Keratinocyte (primary cell): Measurements from ENCODE around the gene BIN2.

ENCODE experiments used
- EZH2 ChIP-seq: IDR thresholded peaks from one replicate; pipeline ENCODE4 v1.6.1; 2012; ENCODE audit warnings: inconsistent platforms, mild to moderate bottlenecking, low read length, moderate library complexity
- TF ChIP-seq, protein P1 (sequence below), 3 experiments: IDR thresholded peaks in 1 of 3; conservative IDR thresholded peaks in 1 of 3; optimal IDR thresholded peaks in 1 of 3; 2 replicates in 2 of 3; 3 replicates in 1 of 3; pipeline versions ENCODE3 to v1.5.1; 2011; ENCODE audit warnings: low read length in 3 of 3, mild to moderate bottlenecking in 3 of 3, moderate library complexity in 2 of 3, control low read depth in 1 of 3, inconsistent platforms in 1 of 3; ENCODE audit not compliant: insufficient read depth in 2 of 3; ENCODE audit errors: extremely low read depth in 1 of 3

DNA sequence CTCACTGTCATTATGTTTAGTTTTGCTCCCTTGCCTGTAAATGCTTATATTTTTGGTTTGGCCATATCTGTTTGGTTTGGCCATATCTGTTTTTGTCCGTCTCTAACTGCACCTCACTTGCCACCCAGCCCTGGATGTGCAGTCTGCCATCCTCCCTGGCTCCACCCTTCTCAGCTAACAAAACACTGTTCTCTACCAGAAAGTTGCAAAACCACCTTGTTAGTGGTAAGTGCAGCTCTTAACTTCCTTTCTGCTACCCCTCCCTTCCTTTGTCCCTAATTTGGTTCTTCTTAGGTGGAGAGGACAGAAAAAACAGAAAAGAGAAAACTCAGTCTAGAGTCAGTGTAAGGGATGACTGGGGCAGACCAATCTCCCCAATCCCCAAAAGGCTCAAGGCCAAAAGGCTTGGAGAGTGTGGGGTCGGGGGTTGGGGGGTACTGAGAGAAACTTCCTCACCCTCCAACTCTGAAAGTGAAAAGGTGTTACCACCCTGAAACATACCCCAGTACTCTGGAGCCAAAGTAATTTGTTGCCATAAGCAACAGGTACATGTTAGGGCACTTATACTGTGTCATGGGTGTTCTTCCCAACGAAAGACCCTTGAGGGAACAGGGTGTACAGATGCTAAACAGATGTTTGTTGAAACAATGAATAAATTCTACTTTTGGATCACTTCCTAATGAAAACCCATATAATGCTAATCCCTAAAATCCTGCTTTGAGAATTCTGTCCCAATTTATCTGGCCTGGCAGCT is 5.0 kb downstream of the BIN2 start:
- TF ChIP-seq, protein P1, sequence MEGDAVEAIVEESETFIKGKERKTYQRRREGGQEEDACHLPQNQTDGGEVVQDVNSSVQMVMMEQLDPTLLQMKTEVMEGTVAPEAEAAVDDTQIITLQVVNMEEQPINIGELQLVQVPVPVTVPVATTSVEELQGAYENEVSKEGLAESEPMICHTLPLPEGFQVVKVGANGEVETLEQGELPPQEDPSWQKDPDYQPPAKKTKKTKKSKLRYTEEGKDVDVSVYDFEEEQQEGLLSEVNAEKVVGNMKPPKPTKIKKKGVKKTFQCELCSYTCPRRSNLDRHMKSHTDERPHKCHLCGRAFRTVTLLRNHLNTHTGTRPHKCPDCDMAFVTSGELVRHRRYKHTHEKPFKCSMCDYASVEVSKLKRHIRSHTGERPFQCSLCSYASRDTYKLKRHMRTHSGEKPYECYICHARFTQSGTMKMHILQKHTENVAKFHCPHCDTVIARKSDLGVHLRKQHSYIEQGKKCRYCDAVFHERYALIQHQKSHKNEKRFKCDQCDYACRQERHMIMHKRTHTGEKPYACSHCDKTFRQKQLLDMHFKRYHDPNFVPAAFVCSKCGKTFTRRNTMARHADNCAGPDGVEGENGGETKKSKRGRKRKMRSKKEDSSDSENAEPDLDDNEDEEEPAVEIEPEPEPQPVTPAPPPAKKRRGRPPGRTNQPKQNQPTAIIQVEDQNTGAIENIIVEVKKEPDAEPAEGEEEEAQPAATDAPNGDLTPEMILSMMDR (optimal IDR thresholded peaks at IDR 0.05 in 1 of 3, IDR thresholded peaks at IDR 0.05 in 1 of 3, conservative IDR thresholded peaks at IDR 0.05 in 1 of 3; ENCODE audit: extremely low read depth in 1 of 3, insufficient read depth in 2 of 3, low read length in 3 of 3), result no peak
- TF ChIP-seq EZH2, result no peak
